Measurements from ENCODE around the gene MXRA8. TPM values are rescaled to one million over a fixed set of nuclear protein-coding genes. Genes with fewer than 3 reads are reported as not detected.

The MXRA8 gene
- total and polyA plus RNA-seq, 2 donors (not counting 3 experiments of a cell fraction or from before 2014, with no cell fraction given): 0.82 to 1.9 TPM

DNA sequence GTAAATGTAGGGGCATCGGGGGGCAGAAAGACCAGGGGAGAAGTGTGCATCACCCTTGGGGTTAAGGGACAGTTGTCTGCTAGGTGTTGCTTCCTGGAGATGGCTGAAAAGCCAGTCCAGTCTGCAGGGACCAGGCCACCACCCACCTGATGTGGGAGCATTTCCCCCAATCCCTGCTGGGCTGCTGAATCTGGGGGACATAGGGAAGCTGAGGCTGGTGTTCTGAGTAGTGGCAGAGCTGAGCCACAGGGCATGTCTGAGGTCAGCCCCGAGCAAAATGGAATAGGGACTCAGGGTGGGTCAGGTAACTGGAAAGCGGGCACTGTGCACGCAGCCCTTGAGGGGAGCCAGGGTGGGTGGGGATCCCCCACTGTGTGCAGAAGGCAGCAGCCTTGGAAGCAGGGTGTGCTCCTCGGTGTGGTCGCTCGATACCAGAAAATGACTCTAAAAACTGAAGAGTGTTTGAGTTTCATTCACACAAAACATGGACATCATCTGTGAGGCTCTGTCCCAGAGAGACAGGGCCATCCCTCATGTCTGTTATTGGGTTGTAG lies 43.2 kb upstream of the MXRA8 start:
- Histone ChIP-seq H4K20me1 (replicated peaks; ENCODE audit: control insufficient read depth, extremely low read depth, insufficient read depth, low read length) (no peaks in the 10 kb centered on the region), H2AFZ (ENCODE audit: low read depth, low read length) (no peak overlapping the region), H3K4me1 (ENCODE audit: control insufficient read depth, extremely low read depth, insufficient read depth, low read length) (peaks cover 26% of the 10 kb centered on the region), H3K9me3 (replicated peaks; ENCODE audit: control insufficient read depth, insufficient read depth, low read length) (no peaks in the 10 kb centered on the region), H3K9me1 (replicated peaks; ENCODE audit: control insufficient read depth, extremely low read depth, insufficient read depth, low read length) (no peaks in the 10 kb centered on the region), H3K79me2 (ENCODE audit: control insufficient read depth, insufficient read depth, low read length) (peaks cover 62% of the 10 kb centered on the region), H3K27me3 (ENCODE audit: control insufficient read depth in 2 of 2, insufficient read depth in 2 of 2, low read length in 2 of 2) (no peaks in the 10 kb centered on the region), H3K4me2 (ENCODE audit: insufficient read depth, low read length) (no peak overlapping the region), H3K4me3 (replicated peaks in 1 of 3; ENCODE audit: insufficient read depth in 1 of 3, low read depth in 1 of 3, low read length in 3 of 3) (no peak overlapping the region), H3K27ac (ENCODE audit: insufficient read depth, low read depth, low read length) (no peak overlapping the region), H3K36me3 (ENCODE audit: control insufficient read depth in 2 of 2, extremely low read depth in 1 of 2, insufficient read depth in 2 of 2, low read length in 2 of 2) (peaks cover 13 to 30% of the 10 kb centered on the region in 2 experiments), H3K9ac (replicated peaks; ENCODE audit: extremely low read depth, insufficient read depth, low read length) (no peak overlapping the region)
- POLR2A ChIA-PET: no interaction called here
- TF ChIP-seq, protein P1, sequence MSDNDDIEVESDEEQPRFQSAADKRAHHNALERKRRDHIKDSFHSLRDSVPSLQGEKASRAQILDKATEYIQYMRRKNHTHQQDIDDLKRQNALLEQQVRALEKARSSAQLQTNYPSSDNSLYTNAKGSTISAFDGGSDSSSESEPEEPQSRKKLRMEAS (IDR thresholded peaks at IDR 0.05; ENCODE audit: insufficient read depth, insufficient read length): no peak
- no peak for TF ChIP-seq JUN (IDR thresholded peaks at IDR 0.05; ENCODE audit: borderline replicate concordance, insufficient read depth, insufficient read length, low read depth)
- no peak for TF ChIP-seq FOS (IDR thresholded peaks at IDR 0.05; ENCODE audit: borderline replicate concordance, insufficient read depth, low read length)
- no peak for TF ChIP-seq CTCF (IDR thresholded peaks at IDR 0.05; ENCODE audit: extremely low read depth in 1 of 2, insufficient read depth in 1 of 2, low read depth in 1 of 2, low read length in 2 of 2)
- no peak for TF ChIP-seq GATA2 (IDR thresholded peaks at IDR 0.05; ENCODE audit: insufficient read depth, insufficient read length, low read depth, low read length)
- no peak for TF ChIP-seq POLR2AphosphoS5 (IDR thresholded peaks at IDR 0.05; ENCODE audit: insufficient read depth, low read depth, low read length)
- no peak for TF ChIP-seq EZH2 (IDR thresholded peaks at IDR 0.05; ENCODE audit: borderline replicate concordance, low read depth, low read length, severe bottlenecking)
- TF ChIP-seq POLR2A (IDR thresholded peaks at IDR 0.05; ENCODE audit: low read depth, low read length): no peak
- no peak for TF ChIP-seq MYC (IDR thresholded peaks at IDR 0.05; ENCODE audit: low read depth, low read length)
- DNase-seq (ENCODE audit: low read depth, low spot score): no peak
- BruUV-seq (replicated peaks): no TSS peak
- no peak for FAIRE-seq
- intact Hi-C loops (cut with micrococcal nuclease) (no loop called here), dilution Hi-C loops (cut with MboI; ENCODE audit: extremely low pct_ligation_motif_present, low sequenced_read_pairs) (no loop called here)
- CTCF ChIA-PET: interaction anchor here (0.9 to 2.0 kb wide), 8 partner anchors 13 to 105 kb away, joined by 3 to 23 read pairs (median 5); partner anchors contain the start of gene AURKAIP1

All from endothelial cell of umbilical vein (primary cell).